ENCODE data around the gene NT5E. TPM values are rescaled to one million over a fixed set of nuclear protein-coding genes. Genes with fewer than 3 reads are reported as not detected.
A peak's percentile ranks its signal among the peaks of the same experiment; 100 is the strongest.

The NT5E gene
- total and polyA plus RNA-seq, 2 of the 13 experiments (the other 11 are each of a cell fraction or from before 2014, with no cell fraction given) = 9.5 to 33.0 TPM

- TF ChIP-seq ZNF407 (CRISPR knock-in tag; IDR thresholded peaks at IDR 0.05; ENCODE audit: not compliant biosample characterization) = no peak
- no peak for TF ChIP-seq HMGXB3 (CRISPR knock-in tag; IDR thresholded peaks at IDR 0.05; ENCODE audit: borderline replicate concordance)
- no peak for TF ChIP-seq ZNF468 (CRISPR knock-in tag; IDR thresholded peaks at IDR 0.05)
- no peak for TF ChIP-seq WIZ (CRISPR knock-in tag; IDR thresholded peaks at IDR 0.05)
- no peak for TF ChIP-seq NR1H2 (CRISPR knock-in tag; IDR thresholded peaks at IDR 0.05; ENCODE audit: borderline replicate concordance, low read depth)
- no peak for TF ChIP-seq ZNF451 (CRISPR knock-in tag; IDR thresholded peaks at IDR 0.05)
- TF ChIP-seq RNF2 (conservative IDR thresholded peaks at IDR 0.05; ENCODE audit: low read depth) = no peak
- TF ChIP-seq MAF1 (CRISPR knock-in tag; IDR thresholded peaks at IDR 0.05; ENCODE audit: borderline replicate concordance) = no peak
- TF ChIP-seq USF2 (IDR thresholded peaks at IDR 0.05; ENCODE audit: low read depth, low read length) = no peak
- no peak for TF ChIP-seq USF2 (CRISPR knock-in tag; IDR thresholded peaks at IDR 0.05; ENCODE audit: borderline replicate concordance)
- TF ChIP-seq ZNF839 (CRISPR knock-in tag; IDR thresholded peaks at IDR 0.05; ENCODE audit: borderline replicate concordance) = no peak
- no peak for TF ChIP-seq FOSL1 (CRISPR knock-in tag; IDR thresholded peaks at IDR 0.05; ENCODE audit: borderline replicate concordance)
- 0 out of 2 replicates have a peak, but pooled peaks have one; percentile 57 for TF ChIP-seq KLF12 (CRISPR knock-in tag; IDR thresholded peaks at IDR 0.05; ENCODE audit: borderline replicate concordance)
- 0 out of 2 replicates have a peak, but pooled peaks have one; percentile 33 for TF ChIP-seq ZNF274 (CRISPR knock-in tag; IDR thresholded peaks at IDR 0.05)
Measured at GRCh38 chr6:85405175-85405852, 44.6 kb upstream of the NT5E start (continued).

Measured in HepG2 (cell line).